HCT116 (cell line): Measurements from ENCODE around the gene CPED1. TPM values are rescaled to one million over a fixed set of nuclear protein-coding genes. Genes with fewer than 3 reads are reported as not detected.

ENCODE experiments used
- ATAC-seq: fragments of 200-7000 bp; cut with Tn5 transposase; 2 replicates; pipeline ENCODE4 v1.9.1; 2020; ENCODE audit warnings: mild to moderate bottlenecking, moderate library complexity
- BruUV-seq: library from RNA; stranded (reverse); fragments of 400-500 nt; replicated peaks from 2 replicates; lab custom pipeline; 2021; lab: Mats Ljungman, UMichigan
- CTCF ChIA-PET: fragments of 300-600 bp; sonication (Branson Sonifier 250); formaldehyde crosslinking; loops from one replicate; lab custom pipeline; 2021; ENCODE audit warnings: antibody characterized with exemption; lab: Charles Lee
- POLR2A ChIA-PET: fragments of 300-600, 350-600 bp; sonication (Branson Sonifier 250); formaldehyde crosslinking; loops from one replicate; lab custom pipeline; 2021; ENCODE audit warnings: antibody characterized with exemption; lab: Charles Lee
- RAD21 ChIA-PET, 2 experiments: fragments of 300-600 bp; sonication (Branson Sonifier 250); formaldehyde crosslinking; loops; one replicate each; lab custom pipeline; 2023; ENCODE audit warnings: low total read pairs in 2 of 2; ENCODE audit not compliant: uncharacterized antibody in 2 of 2, unreplicated experiment in 2 of 2, low non-redundant PET in 1 of 2; lab: Charles Lee
- DNase-seq: peaks from one replicate; pipeline ENCODE4 v3.0.0-alpha.2; 2010; ENCODE audit warnings: low read depth, low spot score
- H2AFZ ChIP-seq: fragments of 200-600 bp; shearing (Covaris generic), sonication (generic); 2 replicates; pipeline ENCODE4 v1.6.1; 2017; ENCODE audit warnings: low read depth, mixed run types, mixed read lengths, antibody characterized with exemption, low read length; ENCODE audit not compliant: poor library complexity, severe bottlenecking
- H3K27ac ChIP-seq: 2 replicates; pipeline ENCODE4 v1.5.1; 2012; ENCODE audit warnings: low read depth, low read length
- H3K27me3 ChIP-seq: fragments of 200-600 bp; sonication (generic); 2 replicates; pipeline ENCODE4 v1.6.1; 2016; ENCODE audit warnings: mixed run types, low read length, mixed read lengths; ENCODE audit not compliant: insufficient read depth
- H3K36me3 ChIP-seq, 2 experiments: fragments of 200-500 bp in 1 of 2; fragments of 200-600 bp in 1 of 2; sonication (Bioruptor generic) in 1 of 2; sonication (generic) in 1 of 2; 2 replicates each; pipeline versions ENCODE4 v1.5.1 to v1.6.1; 2014 to 2016; ENCODE audit warnings: low read length in 2 of 2, inconsistent platforms in 1 of 2, mixed read lengths in 1 of 2, mixed run types in 1 of 2; ENCODE audit not compliant: insufficient read depth in 2 of 2, control insufficient read depth in 1 of 2
- H3K4me1 ChIP-seq, 2 experiments: fragments of 200-600 bp in 1 of 2; sonication (generic) in 1 of 2; 2 replicates each; pipeline versions ENCODE4 v1.5.1 to v1.6.1; 2012 to 2017; ENCODE audit warnings: low read length in 2 of 2, inconsistent platforms in 1 of 2, mild to moderate bottlenecking in 1 of 2, mixed read lengths in 1 of 2, mixed run types in 1 of 2, moderate library complexity in 1 of 2; ENCODE audit not compliant: insufficient read depth in 2 of 2, control insufficient read depth in 1 of 2
- H3K4me2 ChIP-seq: fragments of 200-600 bp; sonication (generic); 2 replicates; pipeline ENCODE4 v1.6.1; 2017; ENCODE audit warnings: mixed run types, low read length, mixed read lengths
- H3K4me3 ChIP-seq, 2 experiments: fragments of 200-600 bp in 1 of 2; sonication (generic) in 1 of 2; replicated peaks in 1 of 2; 2 replicates each; pipeline ENCODE4 v1.5.1; 2011 to 2016; ENCODE audit warnings: low read length in 2 of 2, control low read depth in 1 of 2, low read depth in 1 of 2, mild to moderate bottlenecking in 1 of 2, mixed read lengths in 1 of 2, mixed run types in 1 of 2
- H3K79me2 ChIP-seq: fragments of 200-600 bp; sonication (generic); 2 replicates; pipeline ENCODE4 v1.6.1; 2017; ENCODE audit warnings: mild to moderate bottlenecking, mixed run types, low read length, moderate library complexity, mixed read lengths; ENCODE audit not compliant: insufficient read depth
- H3K9ac ChIP-seq: fragments of 200-600 bp; sonication (generic); 2 replicates; pipeline ENCODE4 v1.6.1; 2016; ENCODE audit warnings: low read length, mixed read lengths
- H3K9me2 ChIP-seq: fragments of 200-600 bp; sonication (generic), shearing (Covaris generic); 2 replicates; pipeline ENCODE4 v1.6.1; 2017; ENCODE audit warnings: mixed run types, mild to moderate bottlenecking, moderate library complexity; ENCODE audit not compliant: insufficient read depth
- H3K9me3 ChIP-seq, 2 experiments: fragments of 200-500 bp in 1 of 2; fragments of 200-600 bp in 1 of 2; sonication (Bioruptor generic) in 1 of 2; sonication (generic) in 1 of 2; 2 replicates each; pipeline ENCODE4 v1.6.1; 2014 to 2017; ENCODE audit warnings: low read length in 2 of 2, mixed read lengths in 2 of 2, inconsistent platforms in 1 of 2, low read depth in 1 of 2, mild to moderate bottlenecking in 1 of 2, mixed run types in 1 of 2, moderate library complexity in 1 of 2; ENCODE audit not compliant: control insufficient read depth in 1 of 2, insufficient read depth in 1 of 2
- H4K20me1 ChIP-seq: fragments of 200-600 bp; sonication (generic), shearing (Covaris generic); 2 replicates; pipeline ENCODE4 v1.6.1; 2017; ENCODE audit warnings: mixed run types, mild to moderate bottlenecking, moderate library complexity; ENCODE audit not compliant: insufficient read depth
- CEBPB ChIP-seq: IDR thresholded peaks from 2 replicates; pipeline ENCODE4 v1.6.1; 2012; ENCODE audit warnings: low read depth
- EGR1 ChIP-seq: IDR thresholded peaks from 2 replicates; pipeline ENCODE4 v1.6.1; 2012; ENCODE audit warnings: low read depth
- ELF1 ChIP-seq: IDR thresholded peaks from 2 replicates; pipeline ENCODE4 v1.6.1; 2012; ENCODE audit warnings: low read depth, borderline replicate concordance
- EZH2phosphoT487 ChIP-seq: fragments of 200-600 bp; IDR thresholded peaks from 2 replicates; pipeline ENCODE4 v1.6.1; 2018; ENCODE audit warnings: antibody characterized with exemption, borderline replicate concordance
- FOSL1 ChIP-seq: IDR thresholded peaks from 2 replicates; pipeline ENCODE4 v1.6.1; 2012; ENCODE audit warnings: low read depth
- POLR2A ChIP-seq: IDR thresholded peaks from 2 replicates; pipeline ENCODE4 v1.7.0; 2011; ENCODE audit warnings: borderline replicate concordance; ENCODE audit not compliant: insufficient read depth, insufficient read length; ENCODE audit errors: extremely low read depth
- POLR2AphosphoS5 ChIP-seq: IDR thresholded peaks from 2 replicates; pipeline ENCODE4 v1.6.1; 2011; ENCODE audit warnings: mild to moderate bottlenecking, low read depth, low read length, moderate library complexity
- SP1 ChIP-seq: IDR thresholded peaks from 2 replicates; pipeline ENCODE4 v1.6.1; 2012; ENCODE audit warnings: low read depth
- SRF ChIP-seq: IDR thresholded peaks from 2 replicates; pipeline ENCODE4 v1.6.1; 2012; ENCODE audit warnings: low read depth
- YY1 ChIP-seq: IDR thresholded peaks from 2 replicates; pipeline ENCODE4 v1.6.1; 2011; ENCODE audit warnings: low read length, low read depth, moderate library complexity, mild to moderate bottlenecking; ENCODE audit not compliant: insufficient replicate concordance; ENCODE audit errors: extremely low read depth
- ZFX ChIP-seq: fragments of 450-650 bp; IDR thresholded peaks from 2 replicates; pipeline ENCODE4 v1.6.1; 2017
- intact Hi-C: fragments of 100-400 bp; cut with micrococcal nuclease; formaldehyde crosslinking; loops from 2 replicates; pipeline ENCODE4 v1.10.0; 2022
- total RNA-seq: library from RNA; stranded (reverse); gene quantifications from one replicate; pipeline ENCODE4 v1.2.1, GENCODE V29; 2021; ENCODE audit not compliant: unreplicated experiment
- TF ChIP-seq, protein P1 (sequence below): IDR thresholded peaks from 2 replicates; pipeline ENCODE4 v1.6.1; 2012; ENCODE audit warnings: low read depth
- TF ChIP-seq, protein P2 (sequence below): IDR thresholded peaks from 2 replicates; pipeline ENCODE4 v1.6.1; 2012
- TF ChIP-seq, protein P3 (sequence below), 3 experiments: fragments of 200-600 bp in 1 of 3; sonication (generic) in 1 of 3; IDR thresholded peaks in 2 of 3; conservative IDR thresholded peaks in 1 of 3; 2 replicates each; pipeline ENCODE4 v1.5.1; 2012 to 2017; ENCODE audit warnings: low read depth in 2 of 3, low read length in 2 of 3, antibody characterized with exemption in 1 of 3, borderline replicate concordance in 1 of 3, control low read depth in 1 of 3, mild to moderate bottlenecking in 1 of 3, mixed read lengths in 1 of 3, mixed run types in 1 of 3, moderate library complexity in 1 of 3; ENCODE audit not compliant: insufficient read depth in 1 of 3

The CPED1 gene
- total RNA-seq, 1 experiment from 2014 or later = 1.2 TPM

DNA sequence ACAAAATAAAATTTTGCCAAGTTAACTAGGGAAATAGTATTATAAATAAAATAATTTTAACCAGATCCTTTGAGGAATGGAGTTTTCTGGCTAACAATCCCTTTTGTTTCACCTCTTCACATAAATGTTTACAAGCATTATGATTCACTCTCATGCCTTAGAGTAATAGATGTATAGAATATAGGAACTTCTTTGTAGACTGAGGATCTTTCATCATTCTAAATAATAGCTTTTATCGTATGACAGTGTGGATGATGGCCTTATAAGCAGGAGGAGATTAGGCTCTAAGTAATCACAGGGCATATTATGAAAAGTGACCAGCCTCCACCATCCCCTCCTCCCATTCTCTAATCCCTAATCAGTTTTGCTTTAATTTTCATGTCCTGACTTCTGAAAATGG, 24.4 kb upstream of the CPED1 start:
- H3K27me3 ChIP-seq = no peaks in the 10 kb centered on the region
- intact Hi-C loops = no loop called here
- no peak for TF ChIP-seq POLR2A
- no peak for TF ChIP-seq POLR2AphosphoS5
- no peak for TF ChIP-seq SRF
- TF ChIP-seq ELF1 = no peak
- no peak for TF ChIP-seq YY1
- TF ChIP-seq, protein P1, sequence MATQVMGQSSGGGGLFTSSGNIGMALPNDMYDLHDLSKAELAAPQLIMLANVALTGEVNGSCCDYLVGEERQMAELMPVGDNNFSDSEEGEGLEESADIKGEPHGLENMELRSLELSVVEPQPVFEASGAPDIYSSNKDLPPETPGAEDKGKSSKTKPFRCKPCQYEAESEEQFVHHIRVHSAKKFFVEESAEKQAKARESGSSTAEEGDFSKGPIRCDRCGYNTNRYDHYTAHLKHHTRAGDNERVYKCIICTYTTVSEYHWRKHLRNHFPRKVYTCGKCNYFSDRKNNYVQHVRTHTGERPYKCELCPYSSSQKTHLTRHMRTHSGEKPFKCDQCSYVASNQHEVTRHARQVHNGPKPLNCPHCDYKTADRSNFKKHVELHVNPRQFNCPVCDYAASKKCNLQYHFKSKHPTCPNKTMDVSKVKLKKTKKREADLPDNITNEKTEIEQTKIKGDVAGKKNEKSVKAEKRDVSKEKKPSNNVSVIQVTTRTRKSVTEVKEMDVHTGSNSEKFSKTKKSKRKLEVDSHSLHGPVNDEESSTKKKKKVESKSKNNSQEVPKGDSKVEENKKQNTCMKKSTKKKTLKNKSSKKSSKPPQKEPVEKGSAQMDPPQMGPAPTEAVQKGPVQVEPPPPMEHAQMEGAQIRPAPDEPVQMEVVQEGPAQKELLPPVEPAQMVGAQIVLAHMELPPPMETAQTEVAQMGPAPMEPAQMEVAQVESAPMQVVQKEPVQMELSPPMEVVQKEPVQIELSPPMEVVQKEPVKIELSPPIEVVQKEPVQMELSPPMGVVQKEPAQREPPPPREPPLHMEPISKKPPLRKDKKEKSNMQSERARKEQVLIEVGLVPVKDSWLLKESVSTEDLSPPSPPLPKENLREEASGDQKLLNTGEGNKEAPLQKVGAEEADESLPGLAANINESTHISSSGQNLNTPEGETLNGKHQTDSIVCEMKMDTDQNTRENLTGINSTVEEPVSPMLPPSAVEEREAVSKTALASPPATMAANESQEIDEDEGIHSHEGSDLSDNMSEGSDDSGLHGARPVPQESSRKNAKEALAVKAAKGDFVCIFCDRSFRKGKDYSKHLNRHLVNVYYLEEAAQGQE = no peak
- no peak for TF ChIP-seq FOSL1
- TF ChIP-seq ZFX = no peak
- no peak for TF ChIP-seq EZH2phosphoT487
- no peak for TF ChIP-seq SP1
- TF ChIP-seq EGR1 = no peak
- TF ChIP-seq, protein P2, sequence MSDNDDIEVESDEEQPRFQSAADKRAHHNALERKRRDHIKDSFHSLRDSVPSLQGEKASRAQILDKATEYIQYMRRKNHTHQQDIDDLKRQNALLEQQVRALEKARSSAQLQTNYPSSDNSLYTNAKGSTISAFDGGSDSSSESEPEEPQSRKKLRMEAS = no peak
- TF ChIP-seq CEBPB = no peak
- TF ChIP-seq, protein P3, sequence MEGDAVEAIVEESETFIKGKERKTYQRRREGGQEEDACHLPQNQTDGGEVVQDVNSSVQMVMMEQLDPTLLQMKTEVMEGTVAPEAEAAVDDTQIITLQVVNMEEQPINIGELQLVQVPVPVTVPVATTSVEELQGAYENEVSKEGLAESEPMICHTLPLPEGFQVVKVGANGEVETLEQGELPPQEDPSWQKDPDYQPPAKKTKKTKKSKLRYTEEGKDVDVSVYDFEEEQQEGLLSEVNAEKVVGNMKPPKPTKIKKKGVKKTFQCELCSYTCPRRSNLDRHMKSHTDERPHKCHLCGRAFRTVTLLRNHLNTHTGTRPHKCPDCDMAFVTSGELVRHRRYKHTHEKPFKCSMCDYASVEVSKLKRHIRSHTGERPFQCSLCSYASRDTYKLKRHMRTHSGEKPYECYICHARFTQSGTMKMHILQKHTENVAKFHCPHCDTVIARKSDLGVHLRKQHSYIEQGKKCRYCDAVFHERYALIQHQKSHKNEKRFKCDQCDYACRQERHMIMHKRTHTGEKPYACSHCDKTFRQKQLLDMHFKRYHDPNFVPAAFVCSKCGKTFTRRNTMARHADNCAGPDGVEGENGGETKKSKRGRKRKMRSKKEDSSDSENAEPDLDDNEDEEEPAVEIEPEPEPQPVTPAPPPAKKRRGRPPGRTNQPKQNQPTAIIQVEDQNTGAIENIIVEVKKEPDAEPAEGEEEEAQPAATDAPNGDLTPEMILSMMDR (IDR thresholded peaks at IDR 0.05 in 2 of 3, conservative IDR thresholded peaks at IDR 0.05 in 1 of 3; ENCODE audit: borderline replicate concordance in 1 of 3, insufficient read depth in 1 of 3, low read depth in 2 of 3, low read length in 2 of 3) = no peak
- no peaks in the 10 kb centered on the region for H3K9me3 ChIP-seq
- no TSS peak for BruUV-seq
- no peak overlapping the region for H3K9ac ChIP-seq
- H3K4me2 ChIP-seq = no peak overlapping the region
- H3K4me3 ChIP-seq = no peak overlapping the region
- CTCF ChIA-PET = no interaction called here
- no peaks in the 10 kb centered on the region for H4K20me1 ChIP-seq
- H3K4me1 ChIP-seq = no peaks in the 10 kb centered on the region
- RAD21 ChIA-PET = no interaction called here
- H3K9me2 ChIP-seq = no peaks in the 10 kb centered on the region
- no peak overlapping the region for H3K27ac ChIP-seq
- peaks cover 5 to 9% of the 10 kb centered on the region in 2 experiments for H3K36me3 ChIP-seq
- no peaks in the 10 kb centered on the region for H3K79me2 ChIP-seq
- no peak overlapping the region for H2AFZ ChIP-seq
- POLR2A ChIA-PET = no interaction called here
- ATAC-seq (no peak), DNase-seq (no peak)
